Naive thymus-derived CD8-positive, alpha-beta T cell (primary cell): ENCODE data around the gene MRPL52. TPM values are rescaled to one million over a fixed set of nuclear protein-coding genes. Genes with fewer than 3 reads are reported as not detected.

Experiments used
- ATAC-seq, 2 donors: fragments of 150-1000 bp; cut with Tn5 transposase in 1 of 2; sonication (Bioruptor Pico), chemical (Tn5 transposase) in 1 of 2; 1 replicate in 1 of 2; 2 replicates in 1 of 2; pipeline ENCODE4 v1.10.0; 2021; ENCODE audit warnings: mild to moderate bottlenecking in 2 of 2, moderate library complexity in 2 of 2
- POLR2A ChIA-PET: fragments of 350-600 bp; sonication (Branson Sonifier 250); formaldehyde crosslinking; loops from one replicate; lab custom pipeline; 2021; ENCODE audit warnings: antibody characterized with exemption; lab: Charles Lee
- DNase-seq, 10 donors: peaks; one replicate each; pipeline versions ENCODE4 v3.0.0 to v3.0.0-alpha.2; 2020 to 2022
- H3K27ac Mint-ChIP-seq, 10 donors: one replicate each; pipeline ENCODE4 v1.8.0; 2020 to 2022; ENCODE audit warnings: mild to moderate bottlenecking in 10 of 10, mixed read lengths in 10 of 10, moderate library complexity in 4 of 10, inconsistent platforms in 1 of 10
- H3K27me3 Mint-ChIP-seq, 5 donors: one replicate each; pipeline ENCODE4 v1.8.0; 2021 to 2022; ENCODE audit warnings: mixed read lengths in 5 of 5
- H3K36me3 Mint-ChIP-seq, 3 donors: one replicate each; pipeline ENCODE4 v1.8.0; 2020 to 2022; ENCODE audit warnings: mixed read lengths in 3 of 3, mild to moderate bottlenecking in 2 of 3, inconsistent platforms in 1 of 3
- H3K4me1 Mint-ChIP-seq, 4 donors: one replicate each; pipeline ENCODE4 v1.8.0; 2021 to 2022; ENCODE audit warnings: mixed read lengths in 4 of 4
- H3K4me3 Mint-ChIP-seq, 10 donors: one replicate each; pipeline ENCODE4 v1.8.0; 2020 to 2022; ENCODE audit warnings: mild to moderate bottlenecking in 10 of 10, mixed read lengths in 10 of 10, moderate library complexity in 6 of 10, inconsistent platforms in 1 of 10
- H3K9me3 Mint-ChIP-seq, 9 donors: one replicate each; pipeline ENCODE4 v1.8.0; 2020 to 2022; ENCODE audit warnings: mixed read lengths in 9 of 9, mild to moderate bottlenecking in 3 of 9, inconsistent platforms in 1 of 9, moderate library complexity in 1 of 9
- polyA plus RNA-seq, 3 donors: library from polyadenylated mRNA; unstranded; fragments of 300-500 nt; fragmentation: Illumina TruSeq; gene quantifications; one replicate each; pipeline ENCODE4 v1.2.3, GENCODE V29; 2021
- total RNA-seq, 8 experiments: library from RNA in 2 of 8; stranded (reverse) in 2 of 8; gene quantifications; one replicate each; pipeline ENCODE4 v1.2.3 and lab custom pipeline; 2021 to 2026

Gene MRPL52
- total and polyA plus RNA-seq, 5 experiments from 2014 or later = 69.9 to 155 (median 120) TPM

- Mint-ChIP-seq H3K27me3 (peaks cover 0 to 3% (median 0%) of the 10 kb centered on the region in 5 donors), H3K4me3 (peak overlapping the region; percentile 88 to 95 (median 92)), H3K27ac (peak overlapping the region; percentile 91 to 99 (median 96)), H3K4me1 (peaks cover 19 to 38% (median 28%) of the 10 kb centered on the region in 4 donors), H3K9me3 (peaks cover 0 to 4% (median 0%) of the 10 kb centered on the region in 9 donors), H3K36me3 (peaks cover 0 to 39% (median 3%) of the 10 kb centered on the region in 3 donors)
- POLR2A ChIA-PET = interaction anchor here (0.6 to 2.3 kb wide), 11 partner anchors 8 to 838 kb away, joined by 3 to 8 read pairs (median 4); partner anchors contain the start of genes LRP10 and OXA1L
- DNase-seq (peak in 1 of 10 donors; percentile 42), ATAC-seq (peak; percentile 24 to 26)
Observed at GRCh38 chr14:22830443-22831010, 840 bp downstream of the MRPL52 start.

DNA sequence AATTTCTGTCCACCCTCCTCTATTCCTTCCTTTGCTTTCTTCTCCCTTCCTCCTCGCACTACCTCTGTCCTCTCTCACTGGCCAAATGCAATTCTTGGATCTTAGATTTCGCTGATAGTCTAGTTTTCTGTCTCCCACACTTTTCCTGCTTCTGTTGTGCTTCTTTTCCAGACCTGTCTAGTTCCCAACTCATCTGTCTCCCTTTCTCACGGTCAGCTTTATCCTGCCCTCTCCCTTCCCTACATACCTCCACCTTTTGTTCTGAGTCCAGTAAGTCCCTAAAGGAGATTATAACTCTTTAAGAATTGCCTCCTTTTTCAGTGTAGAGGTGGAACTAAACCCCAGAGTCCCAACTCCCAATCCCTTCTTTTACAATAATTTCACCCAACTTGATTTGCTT lies 5.8 kb downstream of the MRPL52 start:
- POLR2A ChIA-PET = interaction anchor here (0.5 to 1.1 kb wide), 3 partner anchors 25 to 182 kb away, joined by 3 to 4 read pairs (median 3); no protein-coding TSS in a partner anchor
- peak overlapping the region in 8 of 10 donors; percentile 20 to 89 (median 60) for H3K27ac Mint-ChIP-seq
- H3K4me1 Mint-ChIP-seq = peaks cover 21 to 58% (median 27%) of the 10 kb centered on the region in 4 donors
- peaks cover 0 to 39% (median 1%) of the 10 kb centered on the region in 3 donors for H3K36me3 Mint-ChIP-seq
- ATAC-seq (no peak), DNase-seq (no peak)
- no peaks in the 10 kb centered on the region for H3K9me3 Mint-ChIP-seq
- peaks cover 0 to 22% (median 4%) of the 10 kb centered on the region in 5 donors for H3K27me3 Mint-ChIP-seq
- H3K4me3 Mint-ChIP-seq = peak overlapping the region in 8 of 10 donors; percentile 8 to 93 (median 62)

GRCh38 chr14:22836301-22837113 lies 6.8 kb downstream of the MRPL52 start, which contains the start of gene MMP14:
Gene MMP14 (plus strand): TSS chr14:22836585. CDS start chr14:22836818, 233 bp downstream.
- Mint-ChIP-seq H3K27me3 (peaks cover 0 to 26% (median 5%) of the 10 kb centered on the region in 5 donors), H3K4me3 (peak within 1 kb of the TSS; percentile 86 to 98 (median 92)), H3K36me3 (peaks cover 0 to 33% (median 1%) of the 10 kb centered on the region in 3 donors), H3K27ac (peak within 1 kb of the TSS; percentile 20 to 94 (median 88)), H3K9me3 (no peaks in the 10 kb centered on the region), H3K4me1 (peaks cover 12 to 48% (median 22%) of the 10 kb centered on the region in 4 donors)
- ATAC-seq (peak; percentile 30 to 39), DNase-seq (no peak)
- POLR2A ChIA-PET = interaction anchor here (0.6 to 2.6 kb wide), 6 partner anchors 8 to 122 kb away, joined by 3 to 10 read pairs (median 4); no protein-coding TSS in a partner anchor

- H3K4me3 Mint-ChIP-seq = peak overlapping the region; percentile 86 to 98 (median 92)
- DNase-seq (peak in 4 of 10 donors; percentile 16 to 37 (median 32)), ATAC-seq (peak; percentile 66 to 72)
- no peaks in the 10 kb centered on the region for H3K9me3 Mint-ChIP-seq
- POLR2A ChIA-PET = interaction anchor here (0.6 to 2.6 kb wide), 6 partner anchors 8 to 88 kb away, joined by 3 to 10 read pairs (median 4); no protein-coding TSS in a partner anchor
- H3K27me3 Mint-ChIP-seq = peaks cover 0 to 32% (median 8%) of the 10 kb centered on the region in 5 donors
- H3K36me3 Mint-ChIP-seq = peaks cover 0 to 29% (median 1%) of the 10 kb centered on the region in 3 donors
- peak overlapping the region; percentile 20 to 94 (median 88) for H3K27ac Mint-ChIP-seq
- H3K4me1 Mint-ChIP-seq = peaks cover 8 to 41% (median 19%) of the 10 kb centered on the region in 4 donors
Observed at GRCh38 chr14:22837114-22837749, 7.5 kb downstream of the MRPL52 start.

DNA sequence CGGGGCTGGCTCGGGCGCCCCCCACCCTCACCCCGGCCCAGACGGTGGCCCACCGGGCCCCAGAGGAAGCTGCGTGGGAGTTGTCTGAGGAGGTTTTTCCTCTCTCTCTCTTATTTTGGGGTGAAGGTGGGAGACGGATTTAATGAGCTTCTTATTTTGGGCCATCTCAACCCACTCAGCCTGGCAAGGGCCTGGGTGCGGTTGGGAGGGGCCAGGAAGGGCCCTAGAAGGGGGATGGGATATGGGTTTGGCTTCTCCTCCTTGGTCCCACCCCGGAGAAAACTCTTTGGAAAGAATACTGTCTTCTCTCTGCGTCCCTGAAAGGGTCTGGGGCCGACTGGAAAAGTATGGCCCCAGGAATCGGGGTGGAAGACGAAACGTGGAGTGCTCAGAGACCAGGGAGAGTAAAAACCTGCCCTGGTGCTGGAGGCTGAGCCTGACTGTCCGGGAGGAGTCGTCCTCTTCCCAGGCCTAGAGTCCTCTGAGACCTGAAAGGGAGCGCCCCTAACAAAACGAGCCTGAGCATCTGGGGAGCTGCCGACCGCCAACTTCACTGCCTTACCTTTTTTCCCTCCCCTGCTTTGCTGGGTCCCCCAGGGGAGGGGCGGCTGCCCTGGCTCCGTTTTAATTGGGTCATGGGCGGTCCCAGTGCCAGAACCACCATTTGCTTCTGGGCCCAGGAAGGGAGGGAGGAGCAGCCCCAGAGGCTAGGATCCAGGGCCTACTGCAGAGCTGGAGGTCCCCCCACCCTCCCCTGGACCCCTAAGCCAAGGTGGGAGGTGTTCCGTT lies 8.3 kb downstream of the MRPL52 start:
- POLR2A ChIA-PET = interaction anchor here (0.6 to 2.6 kb wide), 7 partner anchors 7 to 177 kb away, joined by 3 to 10 read pairs (median 4); no protein-coding TSS in a partner anchor
- ATAC-seq (peak; percentile 29 to 37), DNase-seq (no peak)
- peak overlapping the region in 4 of 10 donors; percentile 18 to 76 (median 58) for H3K27ac Mint-ChIP-seq
- H3K4me3 Mint-ChIP-seq = peak overlapping the region; percentile 41 to 98 (median 78)
- H3K36me3 Mint-ChIP-seq = peaks cover 0 to 29% (median 1%) of the 10 kb centered on the region in 3 donors
- no peaks in the 10 kb centered on the region for H3K9me3 Mint-ChIP-seq
- peaks cover 0 to 34% (median 8%) of the 10 kb centered on the region in 5 donors for H3K27me3 Mint-ChIP-seq
- H3K4me1 Mint-ChIP-seq = peaks cover 8 to 40% (median 19%) of the 10 kb centered on the region in 4 donors

GRCh38 chr14:22838631-22839041 lies 8.9 kb downstream of the MRPL52 start:
- Mint-ChIP-seq H3K36me3 (peaks cover 0 to 24% (median 1%) of the 10 kb centered on the region in 3 donors), H3K9me3 (no peaks in the 10 kb centered on the region), H3K4me1 (peaks cover 8 to 40% (median 19%) of the 10 kb centered on the region in 4 donors), H3K4me3 (peak overlapping the region in 5 of 10 donors; percentile 26 to 89 (median 65)), H3K27me3 (peaks cover 0 to 37% (median 12%) of the 10 kb centered on the region in 5 donors), H3K27ac (no peak overlapping the region)
- POLR2A ChIA-PET = interaction anchor here (1.2 to 2.6 kb wide), 2 partner anchors 8 to 16 kb away, joined by 5 to 10 read pairs; no protein-coding TSS in a partner anchor
- no peak for ATAC-seq
- no peak for DNase-seq

DNA sequence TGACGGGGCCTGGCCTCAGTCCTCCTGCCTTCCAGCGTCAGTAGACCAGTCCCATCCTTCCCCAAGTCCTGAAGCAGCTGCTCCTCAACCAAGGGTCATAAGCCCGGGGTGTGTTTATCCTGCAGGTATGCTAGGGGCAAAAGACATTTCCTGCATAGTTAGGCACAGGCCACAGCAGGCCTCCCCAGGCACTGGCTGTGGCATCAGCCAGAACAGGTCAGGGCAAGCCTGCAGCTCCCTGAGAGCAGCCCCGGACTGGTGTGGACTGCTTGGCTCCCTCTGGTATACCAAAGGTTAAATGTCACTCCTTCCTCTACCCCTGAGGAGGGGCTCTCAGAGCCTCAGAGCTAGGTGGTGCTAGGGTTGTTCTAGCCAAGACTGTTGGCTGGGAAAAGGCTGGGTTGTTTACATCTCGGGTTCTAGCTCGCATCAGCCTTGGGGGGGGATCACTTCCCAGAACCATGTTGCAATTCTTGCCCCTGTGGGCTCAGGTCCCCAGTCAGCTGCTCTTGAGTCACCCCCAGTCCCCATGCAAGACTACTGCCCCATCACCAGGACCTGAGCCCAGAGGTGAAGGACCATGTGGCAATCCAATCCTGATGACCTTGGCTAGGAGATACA lies 9.6 kb downstream of the MRPL52 start:
- H3K4me1 Mint-ChIP-seq = peaks cover 8 to 40% (median 18%) of the 10 kb centered on the region in 4 donors
- peak overlapping the region in 5 of 10 donors; percentile 26 to 89 (median 65) for H3K4me3 Mint-ChIP-seq
- no peak for DNase-seq
- peaks cover 0 to 18% (median 1%) of the 10 kb centered on the region in 3 donors for H3K36me3 Mint-ChIP-seq
- POLR2A ChIA-PET = interaction anchor here (0.6 to 2.6 kb wide), 5 partner anchors 9 to 79 kb away, joined by 3 to 10 read pairs (median 5); partner anchors contain the start of gene MRPL52
- H3K9me3 Mint-ChIP-seq = no peaks in the 10 kb centered on the region
- peaks cover 0 to 43% (median 12%) of the 10 kb centered on the region in 5 donors for H3K27me3 Mint-ChIP-seq
- H3K27ac Mint-ChIP-seq = peak overlapping the region in 2 of 10 donors; percentile 44 to 80
- ATAC-seq = no peak

DNA sequence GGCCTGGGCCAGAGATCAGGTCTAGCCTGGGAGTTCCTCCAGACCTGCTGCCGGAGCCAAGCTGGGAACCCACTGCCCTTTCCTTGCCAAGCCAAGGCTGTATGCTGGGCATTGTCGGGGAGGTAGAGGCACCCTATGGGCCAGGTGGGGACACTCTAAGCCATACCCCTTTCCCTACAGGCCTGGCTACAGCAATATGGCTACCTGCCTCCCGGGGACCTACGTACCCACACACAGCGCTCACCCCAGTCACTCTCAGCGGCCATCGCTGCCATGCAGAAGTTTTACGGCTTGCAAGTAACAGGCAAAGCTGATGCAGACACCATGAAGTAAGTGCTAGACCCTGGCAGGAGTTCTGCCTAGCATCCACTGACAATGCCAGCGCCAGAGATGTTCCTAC lies 11.6 kb downstream of the MRPL52 start:
- peaks cover 8 to 29% (median 11%) of the 10 kb centered on the region in 4 donors for H3K4me1 Mint-ChIP-seq
- H3K27ac Mint-ChIP-seq = peak overlapping the region in 1 of 10 donors; percentile 22
- POLR2A ChIA-PET = interaction anchor here (1.0 to 2.1 kb wide), 2 partner anchors 11 to 18 kb away, joined by 3 to 8 read pairs; partner anchors contain the start of gene MRPL52
- peaks cover 3 to 60% (median 19%) of the 10 kb centered on the region in 5 donors for H3K27me3 Mint-ChIP-seq
- H3K4me3 Mint-ChIP-seq = no peak overlapping the region
- DNase-seq = no peak
- no peaks in the 10 kb centered on the region for H3K9me3 Mint-ChIP-seq
- ATAC-seq = no peak
- H3K36me3 Mint-ChIP-seq = no peaks in the 10 kb centered on the region

DNA sequence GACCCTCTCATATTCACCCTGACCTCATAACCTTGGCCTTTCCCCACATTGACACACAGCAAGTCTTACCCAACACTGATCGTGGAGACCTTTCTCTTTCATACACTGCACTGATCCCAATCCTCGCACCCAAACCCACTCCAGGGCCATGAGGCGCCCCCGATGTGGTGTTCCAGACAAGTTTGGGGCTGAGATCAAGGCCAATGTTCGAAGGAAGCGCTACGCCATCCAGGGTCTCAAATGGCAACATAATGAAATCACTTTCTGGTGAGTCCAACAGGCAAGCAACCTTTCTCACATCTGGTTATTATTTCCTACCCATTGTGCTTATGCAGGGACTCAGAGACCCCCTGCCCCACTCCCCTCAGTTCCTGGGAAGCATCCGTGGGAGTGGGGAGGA lies 12.1 kb downstream of the MRPL52 start:
- Mint-ChIP-seq H3K4me3 (no peak overlapping the region), H3K27me3 (peaks cover 3 to 65% (median 24%) of the 10 kb centered on the region in 5 donors), H3K27ac (peak overlapping the region in 1 of 10 donors; percentile 22), H3K9me3 (no peaks in the 10 kb centered on the region), H3K4me1 (peaks cover 7 to 25% (median 9%) of the 10 kb centered on the region in 4 donors), H3K36me3 (no peaks in the 10 kb centered on the region)
- no peak for DNase-seq
- POLR2A ChIA-PET = no interaction called here
- no peak for ATAC-seq

GRCh38 chr14:22842211-22843122 lies 12.8 kb downstream of the MRPL52 start:
- peaks cover 3 to 18% (median 6%) of the 10 kb centered on the region in 4 donors for H3K4me1 Mint-ChIP-seq
- no peaks in the 10 kb centered on the region for H3K9me3 Mint-ChIP-seq
- H3K4me3 Mint-ChIP-seq = no peak overlapping the region
- peak overlapping the region in 1 of 10 donors; percentile 27 for H3K27ac Mint-ChIP-seq
- H3K27me3 Mint-ChIP-seq = peaks cover 3 to 66% (median 25%) of the 10 kb centered on the region in 5 donors
- no peaks in the 10 kb centered on the region for H3K36me3 Mint-ChIP-seq
- POLR2A ChIA-PET = no interaction called here
- DNase-seq = no peak
- ATAC-seq = no peak
